GM19397 (cell line): Measurements from ENCODE around the gene TMSB4Y.

Source experiments
- ATAC-seq: cut with Tn5 transposase; IDR thresholded peaks from one replicate; pipeline ENCODE4 v1.9.1; 2021; ENCODE audit warnings: mild to moderate bottlenecking, moderate library complexity; ENCODE audit not compliant: unreplicated experiment

Gene TMSB4Y

GRCh38 chrY:13703568-13703968 lies at the start of gene TMSB4Y:
TMSB4Y (plus strand) TSS chrY:13703899.
- peak; percentile 91 for ATAC-seq

- no peak for ATAC-seq
Measured at GRCh38 chrY:13664162-13664561, 39.5 kb upstream of the TMSB4Y start.

- no peak for ATAC-seq
Measured at GRCh38 chrY:13671122-13671521, 32.6 kb upstream of the TMSB4Y start.

- no peak for ATAC-seq
Measured at GRCh38 chrY:13702276-13702675, 1.4 kb upstream of the TMSB4Y start.

GRCh38 chrY:13704121-13704930 lies 627 bp downstream of the TMSB4Y start:
- peak; percentile 25 for ATAC-seq

- no peak for ATAC-seq
Measured at GRCh38 chrY:13705197-13705596, 1.5 kb downstream of the TMSB4Y start.

- ATAC-seq = no peak
Measured at GRCh38 chrY:13708038-13708437, 4.3 kb downstream of the TMSB4Y start.

GRCh38 chrY:13718996-13719395 lies 15.3 kb downstream of the TMSB4Y start:
- no peak for ATAC-seq

- ATAC-seq = no peak
Measured at GRCh38 chrY:13729517-13729916, 25.8 kb downstream of the TMSB4Y start.

- ATAC-seq = no peak
Measured at GRCh38 chrY:13738618-13739017, 34.9 kb downstream of the TMSB4Y start.

GRCh38 chrY:13751289-13752071 lies 47.8 kb downstream of the TMSB4Y start:
- peak; percentile 89 for ATAC-seq

GRCh38 chrY:13754661-13755060 lies 51.0 kb downstream of the TMSB4Y start:
- ATAC-seq = no peak
